Stimulated activated naive CD4-positive, alpha-beta T cell (primary cell): Measurements from ENCODE around the gene FOXP1.

Source experiments
- DNase-seq, 6 experiments: peaks; one replicate each; lab custom pipeline; 2025; lab: John Stamatoyannopoulos, UW

FOXP1 gene

DNA sequence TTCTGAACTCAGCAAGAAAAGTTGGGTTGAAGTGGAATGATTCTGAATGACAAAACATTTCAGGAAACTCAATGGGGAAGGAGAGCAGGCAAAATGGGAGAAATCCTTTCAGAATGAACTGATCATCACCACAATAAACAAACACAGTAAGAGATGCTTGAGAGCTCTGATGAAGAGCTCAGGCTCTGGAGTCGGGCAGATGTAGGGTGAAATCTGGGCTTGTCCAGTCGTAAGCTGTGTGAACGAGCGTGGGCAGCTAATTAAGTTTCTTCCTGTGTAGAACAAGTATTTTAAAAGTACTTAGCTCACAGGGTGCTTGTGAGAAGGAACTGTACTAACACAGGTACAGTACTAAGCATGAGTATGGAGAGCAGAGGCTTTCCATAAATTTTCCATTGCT is 406.2 kb downstream of the FOXP1 start:
- no peak for DNase-seq

DNA sequence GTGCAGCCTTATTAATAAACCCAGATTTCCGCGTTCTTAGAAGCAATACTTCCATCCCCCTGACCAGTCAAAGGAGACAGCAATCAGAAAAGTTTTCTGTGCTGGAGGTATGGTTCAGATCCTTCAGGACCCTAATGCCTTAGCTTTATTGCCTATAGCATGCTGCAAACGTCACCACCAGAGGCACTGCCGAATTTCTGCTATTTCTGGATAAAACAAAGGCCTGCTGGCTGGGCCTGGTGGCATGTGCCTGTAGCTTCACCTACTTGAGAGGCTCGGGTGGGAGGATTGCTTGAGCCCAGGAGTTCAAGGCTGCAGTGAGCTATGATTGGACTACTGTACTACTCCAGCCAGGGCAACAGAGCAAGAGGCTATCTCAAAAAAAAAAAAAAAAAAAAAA is 407.2 kb downstream of the FOXP1 start:
- DNase-seq = no peak

- DNase-seq = no peak
Observed at GRCh38 chr3:71175691-71176365, 407.7 kb downstream of the FOXP1 start.

DNA sequence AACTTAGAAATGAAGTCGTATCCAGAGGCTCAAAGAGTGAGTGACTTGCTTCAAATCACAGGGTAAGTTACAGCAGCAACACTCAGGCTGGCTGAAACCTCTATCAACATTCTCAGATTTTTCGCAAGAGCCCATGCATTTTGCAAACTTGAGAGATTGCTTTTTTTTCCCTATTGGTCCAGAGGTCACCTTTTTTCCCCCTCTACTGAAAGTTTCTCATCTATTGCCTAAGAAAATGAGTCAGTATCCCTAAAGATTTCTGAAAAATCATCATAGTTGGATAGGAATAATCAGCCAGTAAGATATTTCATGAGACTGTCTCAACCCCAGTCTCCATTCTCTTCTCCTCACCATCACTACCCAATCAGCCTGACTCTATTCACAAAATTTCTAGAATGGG is 410.6 kb downstream of the FOXP1 start:
- no peak for DNase-seq

- no peak for DNase-seq
Observed at GRCh38 chr3:71172189-71172588, 411.3 kb downstream of the FOXP1 start.

DNA sequence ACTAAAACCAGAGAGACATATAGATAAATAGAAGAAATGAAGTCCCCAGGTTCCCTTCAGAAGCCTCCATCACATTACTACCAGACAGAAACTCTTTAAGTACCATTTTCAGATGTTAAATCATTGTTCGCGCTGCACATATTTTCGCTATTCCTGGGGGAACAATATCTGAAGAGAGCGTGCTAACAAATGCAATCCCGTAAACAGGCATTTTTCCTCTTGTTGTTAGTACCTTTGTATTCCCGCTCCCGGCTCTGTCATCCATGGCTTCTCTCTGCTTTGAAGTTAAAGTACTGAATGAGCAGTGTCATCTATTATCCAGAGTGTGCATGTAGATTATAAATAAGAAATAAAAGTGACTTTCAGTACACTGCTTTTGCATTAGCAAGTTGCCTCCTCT is 412.3 kb downstream of the FOXP1 start:
- no peak for DNase-seq

- DNase-seq = no peak
Observed at GRCh38 chr3:71168880-71169411, 414.6 kb downstream of the FOXP1 start.

DNA sequence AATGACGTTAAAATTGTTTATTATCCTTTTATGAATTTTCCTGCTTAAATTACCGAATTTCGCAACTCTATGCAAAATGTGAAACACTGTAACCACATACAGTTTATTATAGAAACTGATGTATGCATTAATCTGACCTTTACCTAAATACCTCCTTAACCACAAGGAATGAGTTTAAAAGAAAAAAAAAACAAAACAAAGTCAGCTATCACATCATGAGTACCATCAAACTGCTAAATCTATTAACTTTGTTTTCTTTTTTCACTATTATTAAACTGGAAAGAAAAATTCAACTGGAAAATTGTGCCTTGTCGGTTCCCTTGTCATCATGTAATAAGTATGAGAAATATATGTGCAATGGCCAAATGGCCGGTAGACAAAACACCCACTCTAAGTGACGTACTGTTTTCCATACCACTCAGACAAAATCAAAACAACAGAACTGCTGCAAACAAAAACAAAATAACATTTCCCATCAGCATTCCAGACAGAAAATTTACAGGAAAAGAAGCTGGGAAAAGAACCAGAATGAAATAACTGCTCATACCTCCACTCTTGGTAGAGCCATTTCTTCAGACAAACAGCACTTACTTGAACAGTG is 415.3 kb downstream of the FOXP1 start:
- no peak for DNase-seq

DNA sequence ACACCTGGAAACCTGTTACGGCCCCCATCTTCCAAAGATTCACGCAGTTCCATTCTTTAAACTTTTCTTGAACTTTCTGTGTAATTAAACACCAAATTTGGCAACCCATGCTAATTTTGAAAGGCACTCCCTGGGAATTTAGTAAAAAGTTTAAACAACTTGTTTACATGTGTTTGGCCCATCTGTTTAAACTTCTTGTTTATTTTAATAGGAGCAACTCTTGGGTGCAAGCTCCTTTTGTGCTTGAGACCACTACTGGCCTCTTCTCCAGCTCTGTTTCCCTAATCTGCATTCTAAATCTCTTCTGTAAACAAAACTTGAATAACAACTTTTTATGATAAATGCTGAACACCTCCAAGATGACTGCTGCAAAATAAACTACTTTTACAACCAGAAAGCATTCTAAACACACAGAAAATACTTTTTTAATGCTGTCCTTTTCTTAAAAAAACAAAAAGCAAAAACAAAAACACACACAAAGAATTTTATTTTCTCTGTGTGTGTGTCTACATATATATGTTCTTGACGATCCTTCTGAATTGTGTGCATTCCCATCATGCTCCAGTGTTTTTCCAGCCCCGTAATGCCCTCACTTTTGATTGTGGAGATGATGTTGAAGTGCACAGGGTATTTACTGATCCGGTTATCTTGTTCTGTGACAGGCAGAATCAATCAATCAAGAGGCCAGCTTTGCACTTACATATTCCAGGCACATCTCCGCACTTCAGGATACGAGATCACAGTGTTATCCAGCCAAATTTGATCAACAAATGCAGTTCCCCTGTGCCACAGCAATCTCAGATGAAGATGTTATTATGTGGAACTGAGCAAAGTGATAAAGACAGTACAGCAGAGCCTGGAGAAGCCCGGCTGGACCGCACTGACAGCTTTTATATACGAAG is 416.9 kb downstream of the FOXP1 start:
- no peak for DNase-seq

DNA sequence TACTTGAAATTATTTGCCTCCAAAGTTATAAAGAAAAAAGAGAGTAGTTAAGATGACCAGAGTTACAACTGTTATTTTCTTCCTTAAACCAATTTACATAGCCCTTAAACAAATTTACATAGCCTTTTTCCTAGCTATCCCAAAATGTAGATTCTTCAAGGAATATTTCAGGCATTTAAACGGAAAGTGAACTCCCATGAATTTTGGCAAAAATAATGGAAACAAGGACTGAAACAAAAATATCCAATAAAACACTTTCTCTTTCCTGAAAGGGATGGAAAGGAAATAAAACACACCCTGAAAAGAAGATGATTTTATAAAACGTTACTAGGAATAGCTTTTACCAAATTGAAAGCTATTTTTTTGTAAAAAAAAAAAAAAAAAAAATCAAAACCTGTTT is 418.6 kb downstream of the FOXP1 start:
- DNase-seq = no peak

DNA sequence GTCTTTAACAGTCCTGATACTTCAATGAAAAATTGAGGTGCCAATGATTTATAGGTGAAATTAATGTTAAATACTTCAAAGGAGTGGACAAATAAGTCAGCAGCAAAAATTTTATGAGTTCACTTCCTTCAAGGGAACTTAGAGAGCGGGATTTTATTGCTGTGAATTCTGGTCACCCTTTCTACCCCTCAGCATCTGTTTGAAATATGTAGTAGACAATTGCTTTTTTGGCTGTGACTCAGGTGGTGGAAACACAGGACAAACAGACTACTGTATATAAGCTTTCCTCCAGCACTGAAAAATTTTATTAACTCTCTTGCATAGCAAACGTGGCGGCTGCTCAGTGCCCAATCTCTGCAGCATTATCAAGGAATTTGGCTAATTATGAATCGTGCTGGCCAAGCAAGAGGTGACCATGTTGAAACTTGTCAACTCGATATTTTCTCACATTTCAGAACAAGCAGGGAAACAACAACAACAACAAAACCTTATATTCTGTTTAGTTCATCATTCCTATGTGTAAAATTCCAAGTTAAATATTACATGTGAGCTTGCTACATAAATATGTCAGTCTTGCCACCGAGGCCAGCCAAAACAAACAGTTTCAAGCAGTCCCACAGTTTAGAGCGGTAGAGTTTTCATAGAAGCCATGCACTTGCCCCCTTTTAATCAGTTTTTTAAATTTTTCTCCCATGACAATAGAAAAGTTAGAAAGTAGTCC is 420.2 kb downstream of the FOXP1 start:
- DNase-seq = no peak

- DNase-seq = no peak
Observed at GRCh38 chr3:71162221-71162620, 421.3 kb downstream of the FOXP1 start.

DNA sequence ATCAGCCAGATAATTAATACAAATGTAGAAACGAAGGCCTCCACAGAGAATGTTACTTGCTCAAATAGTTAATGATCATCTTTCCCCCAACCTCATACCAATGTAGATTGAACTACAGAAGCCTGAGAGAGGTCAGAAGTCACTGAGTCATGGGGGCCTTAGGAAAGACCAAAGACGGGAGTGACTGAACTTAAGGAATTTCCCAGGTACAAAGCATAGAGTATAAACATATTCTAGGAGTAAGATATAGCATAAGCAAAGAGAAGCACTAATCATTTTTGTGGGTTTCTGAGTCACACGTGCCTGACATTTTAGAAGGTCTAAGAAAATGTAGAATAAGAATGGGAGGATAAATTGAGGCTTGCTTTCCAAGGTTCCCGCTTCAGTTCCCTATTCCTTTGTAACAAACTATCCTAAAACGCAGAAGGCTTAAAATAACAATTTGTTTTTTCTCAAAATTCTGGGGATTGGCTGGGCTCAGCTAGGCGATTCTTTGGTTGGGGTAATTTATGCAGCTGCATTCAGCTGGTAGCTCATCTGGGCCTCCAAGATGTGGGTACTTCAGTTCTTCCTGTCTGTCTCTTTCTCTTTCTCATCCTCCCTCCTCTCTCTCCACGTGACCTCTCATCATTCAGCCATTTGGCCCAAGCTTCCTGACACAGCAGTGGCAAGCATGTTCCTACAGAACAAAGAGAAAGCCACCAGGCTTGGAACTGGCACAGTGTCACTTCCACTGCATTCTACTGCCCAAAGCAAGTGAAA is 422.6 kb downstream of the FOXP1 start:
- no peak for DNase-seq

GRCh38 chr3:71156062-71156665 is 427.4 kb downstream of the FOXP1 start:
- no peak for DNase-seq

- no peak for DNase-seq
Observed at GRCh38 chr3:71154846-71155245, 428.7 kb downstream of the FOXP1 start.

DNA sequence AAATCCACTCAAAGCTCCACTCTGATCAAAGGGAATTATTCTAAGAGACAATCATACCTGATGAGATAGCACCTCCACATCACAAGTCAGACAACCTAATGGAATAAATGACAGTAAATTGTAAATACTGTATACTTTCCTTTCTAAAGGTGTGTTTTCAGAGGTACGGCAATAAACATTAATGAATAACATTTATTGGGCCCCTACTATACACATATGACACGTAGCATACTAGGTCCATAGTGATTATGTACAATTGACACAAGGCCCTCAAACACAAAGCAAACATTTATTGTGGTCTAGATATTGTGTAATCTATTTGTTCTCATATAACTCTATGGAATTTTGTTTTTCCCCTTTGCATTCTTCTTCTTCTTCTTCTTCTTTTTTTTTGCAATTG is 429.8 kb downstream of the FOXP1 start:
- no peak for DNase-seq

GRCh38 chr3:71152892-71153265 is 430.6 kb downstream of the FOXP1 start:
- no peak for DNase-seq

DNA sequence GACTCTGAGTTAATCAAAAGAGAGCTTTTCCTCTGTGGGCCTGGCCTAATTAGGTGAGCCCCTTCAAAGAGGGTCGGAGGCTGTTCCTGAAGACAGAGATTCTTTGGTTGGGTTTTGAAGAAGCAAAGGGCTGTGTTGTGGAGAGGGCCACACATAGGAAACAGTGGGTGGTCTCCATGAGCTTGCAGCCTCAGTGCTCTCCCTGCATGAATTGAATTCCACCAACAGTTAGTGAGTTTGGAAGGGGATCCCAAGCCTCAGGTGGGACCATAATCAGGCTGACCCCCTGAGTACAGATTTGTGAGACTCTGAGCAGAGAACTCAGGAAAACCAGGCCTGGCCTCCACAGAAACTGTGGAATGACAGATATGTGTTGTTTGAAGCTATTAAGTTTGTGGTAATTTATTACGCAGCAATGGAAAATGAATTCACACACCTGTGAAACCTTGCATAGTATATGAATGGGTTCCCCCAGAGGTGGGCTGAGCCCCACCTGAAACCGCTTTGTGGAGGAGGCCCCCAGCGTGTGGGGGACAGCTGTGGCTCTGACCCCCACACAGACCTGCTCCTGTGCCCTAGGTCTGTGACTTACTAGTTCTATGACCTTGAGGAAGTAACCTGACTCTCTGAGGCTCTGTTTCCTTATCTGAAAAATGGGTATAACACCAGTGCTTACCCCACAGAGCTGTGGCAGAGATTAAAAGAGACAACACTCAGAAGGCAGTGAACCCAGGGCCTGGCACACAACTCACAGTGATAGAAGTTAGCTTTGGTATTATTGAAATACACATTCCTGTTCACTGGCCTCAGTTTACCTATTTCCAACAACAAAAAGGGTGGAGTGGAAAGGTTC is 431.3 kb downstream of the FOXP1 start:
- DNase-seq = no peak

GRCh38 chr3:71149959-71150954 is 433.3 kb downstream of the FOXP1 start:
- no peak for DNase-seq
